SK-N-SH treated with all-trans-retinoic acid at 6 μM for 48 hours (cell line): Measurements from ENCODE around the gene SNRNP48.

Source experiments
- ATAC-seq: fragments of 200-7000 bp; cut with Tn5 transposase; 3 replicates; pipeline ENCODE4 v1.9.1; 2020; ENCODE audit warnings: mild to moderate bottlenecking, moderate library complexity
- ARNTL ChIP-seq: fragments of 450-650 bp; formaldehyde crosslinking; IDR thresholded peaks from 2 replicates; pipeline ENCODE4 v1.5.0; 2020; ENCODE audit warnings: low read depth, mild to moderate bottlenecking, moderate library complexity, borderline replicate concordance
- BACH2 ChIP-seq: fragments of 250-450 bp; sonication (Bioruptor Pico); IDR thresholded peaks from 2 replicates; pipeline ENCODE4 v1.9.0; 2021; ENCODE audit warnings: mild to moderate bottlenecking, borderline replicate concordance
- ESRRG ChIP-seq: fragments of 250-450 bp; sonication (Bioruptor Pico); IDR thresholded peaks from 2 replicates; pipeline ENCODE4 v1.6.1; 2021; ENCODE audit warnings: mild to moderate bottlenecking
- ISL1 ChIP-seq: fragments of 250-450 bp; sonication (Bioruptor Pico); IDR thresholded peaks from 2 replicates; pipeline ENCODE4 v2.1.2; 2022; ENCODE audit warnings: mild to moderate bottlenecking, moderate library complexity
- OSR1 ChIP-seq: fragments of 250-450 bp; sonication (Bioruptor Pico); IDR thresholded peaks from 2 replicates; pipeline ENCODE4 v1.8.0; 2022; ENCODE audit warnings: moderate library complexity, mild to moderate bottlenecking, inconsistent platforms
- POU6F1 ChIP-seq: fragments of 250-450 bp; sonication (Bioruptor Pico); IDR thresholded peaks from 2 replicates; pipeline ENCODE4 v1.8.0; 2021; ENCODE audit warnings: low read depth, mild to moderate bottlenecking, moderate library complexity, borderline replicate concordance
- PPARA ChIP-seq: fragments of 250-450 bp; sonication (Bioruptor Pico); IDR thresholded peaks from 2 replicates; pipeline ENCODE4 v1.5.0; 2020; ENCODE audit warnings: mild to moderate bottlenecking, borderline replicate concordance
- SNAI2 ChIP-seq: fragments of 250-450 bp; sonication (Bioruptor Pico); IDR thresholded peaks from 2 replicates; pipeline ENCODE4 v1.5.0; 2020; ENCODE audit warnings: mild to moderate bottlenecking, moderate library complexity
- TCF4 ChIP-seq: fragments of 250-450 bp; sonication (Bioruptor Pico); IDR thresholded peaks from 2 replicates; pipeline ENCODE4 v1.8.0; 2021; ENCODE audit warnings: mild to moderate bottlenecking, moderate library complexity, borderline replicate concordance
- TOX ChIP-seq: fragments of 250-450 bp; sonication (Bioruptor Pico); IDR thresholded peaks from 2 replicates; pipeline ENCODE4 v1.8.0; 2021; ENCODE audit warnings: mild to moderate bottlenecking, moderate library complexity, borderline replicate concordance
- ZC3H10 ChIP-seq: fragments of 250-450 bp; sonication (Bioruptor Pico); IDR thresholded peaks from 2 replicates; pipeline ENCODE4 v1.5.1; 2021; ENCODE audit warnings: mild to moderate bottlenecking, moderate library complexity
- ZFP3 ChIP-seq: fragments of 250-450 bp; sonication (Bioruptor Pico); IDR thresholded peaks from 2 replicates; pipeline ENCODE4 v1.5.0; 2020; ENCODE audit warnings: mild to moderate bottlenecking, moderate library complexity
- ZFP30 ChIP-seq: fragments of 450-650 bp; formaldehyde crosslinking; IDR thresholded peaks from 2 replicates; pipeline ENCODE4 v1.5.0; 2022; ENCODE audit warnings: mild to moderate bottlenecking, moderate library complexity
- ZNF565 ChIP-seq: fragments of 450-650 bp; formaldehyde crosslinking; conservative IDR thresholded peaks from 2 replicates; pipeline ENCODE4 v1.5.0; 2020; ENCODE audit warnings: low read depth, mild to moderate bottlenecking, moderate library complexity
- ZNF70 ChIP-seq: fragments of 450-650 bp; formaldehyde crosslinking; IDR thresholded peaks from 2 replicates; pipeline ENCODE4 v1.5.0; 2020; ENCODE audit warnings: mild to moderate bottlenecking, moderate library complexity
- ZNF8 ChIP-seq: fragments of 450-650 bp; formaldehyde crosslinking; IDR thresholded peaks from 2 replicates; pipeline ENCODE4 v1.5.0; 2020; ENCODE audit warnings: mild to moderate bottlenecking, moderate library complexity
- TF ChIP-seq, protein P1 (sequence below): fragments of 250-450 bp; sonication (Bioruptor Pico); IDR thresholded peaks from 2 replicates; pipeline ENCODE4 v1.8.0; 2020; ENCODE audit warnings: mild to moderate bottlenecking, moderate library complexity, borderline replicate concordance
- TF ChIP-seq, protein P2 (sequence below): fragments of 250-450 bp; sonication (Bioruptor Pico); IDR thresholded peaks from 2 replicates; pipeline ENCODE4 v1.5.0; 2020; ENCODE audit warnings: mild to moderate bottlenecking, moderate library complexity
- TF ChIP-seq, protein P3 (sequence below): fragments of 250-450 bp; sonication (Bioruptor Pico); IDR thresholded peaks from 2 replicates; pipeline ENCODE4 v1.5.1; 2021; ENCODE audit warnings: mild to moderate bottlenecking, moderate library complexity
- TF ChIP-seq, protein P4 (sequence below): fragments of 250-450 bp; sonication (Bioruptor Pico); IDR thresholded peaks from 2 replicates; pipeline ENCODE4 v1.5.1; 2020; ENCODE audit warnings: low read depth, mild to moderate bottlenecking, moderate library complexity

The SNRNP48 gene

DNA sequence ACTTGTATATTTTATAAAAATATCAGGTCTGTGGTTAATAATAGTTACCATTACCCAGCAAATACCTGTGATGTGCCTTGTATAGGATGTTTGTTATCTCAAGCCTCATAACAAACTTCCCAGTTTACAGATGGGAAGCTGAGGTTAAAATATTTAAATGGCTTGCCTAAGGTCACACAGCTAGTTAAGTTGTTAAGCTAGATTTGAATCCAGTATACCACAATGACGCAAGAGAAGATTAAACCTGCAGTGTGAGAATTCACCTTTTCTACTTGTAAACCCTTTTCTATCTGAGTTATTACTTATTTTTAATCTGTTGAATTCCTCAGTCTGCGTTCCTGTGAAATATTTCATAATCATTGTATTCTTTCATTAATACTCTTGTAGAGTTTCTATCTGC is 43.6 kb upstream of the SNRNP48 start:
- ATAC-seq, result no peak
- TF ChIP-seq, protein P1, sequence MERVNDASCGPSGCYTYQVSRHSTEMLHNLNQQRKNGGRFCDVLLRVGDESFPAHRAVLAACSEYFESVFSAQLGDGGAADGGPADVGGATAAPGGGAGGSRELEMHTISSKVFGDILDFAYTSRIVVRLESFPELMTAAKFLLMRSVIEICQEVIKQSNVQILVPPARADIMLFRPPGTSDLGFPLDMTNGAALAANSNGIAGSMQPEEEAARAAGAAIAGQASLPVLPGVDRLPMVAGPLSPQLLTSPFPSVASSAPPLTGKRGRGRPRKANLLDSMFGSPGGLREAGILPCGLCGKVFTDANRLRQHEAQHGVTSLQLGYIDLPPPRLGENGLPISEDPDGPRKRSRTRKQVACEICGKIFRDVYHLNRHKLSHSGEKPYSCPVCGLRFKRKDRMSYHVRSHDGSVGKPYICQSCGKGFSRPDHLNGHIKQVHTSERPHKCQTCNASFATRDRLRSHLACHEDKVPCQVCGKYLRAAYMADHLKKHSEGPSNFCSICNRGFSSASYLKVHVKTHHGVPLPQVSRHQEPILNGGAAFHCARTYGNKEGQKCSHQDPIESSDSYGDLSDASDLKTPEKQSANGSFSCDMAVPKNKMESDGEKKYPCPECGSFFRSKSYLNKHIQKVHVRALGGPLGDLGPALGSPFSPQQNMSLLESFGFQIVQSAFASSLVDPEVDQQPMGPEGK (CRISPR knock-in tag), result no peak
- no peak for TF ChIP-seq ESRRG (CRISPR knock-in tag)
- TF ChIP-seq ZNF565, result no peak
- TF ChIP-seq, protein P2, sequence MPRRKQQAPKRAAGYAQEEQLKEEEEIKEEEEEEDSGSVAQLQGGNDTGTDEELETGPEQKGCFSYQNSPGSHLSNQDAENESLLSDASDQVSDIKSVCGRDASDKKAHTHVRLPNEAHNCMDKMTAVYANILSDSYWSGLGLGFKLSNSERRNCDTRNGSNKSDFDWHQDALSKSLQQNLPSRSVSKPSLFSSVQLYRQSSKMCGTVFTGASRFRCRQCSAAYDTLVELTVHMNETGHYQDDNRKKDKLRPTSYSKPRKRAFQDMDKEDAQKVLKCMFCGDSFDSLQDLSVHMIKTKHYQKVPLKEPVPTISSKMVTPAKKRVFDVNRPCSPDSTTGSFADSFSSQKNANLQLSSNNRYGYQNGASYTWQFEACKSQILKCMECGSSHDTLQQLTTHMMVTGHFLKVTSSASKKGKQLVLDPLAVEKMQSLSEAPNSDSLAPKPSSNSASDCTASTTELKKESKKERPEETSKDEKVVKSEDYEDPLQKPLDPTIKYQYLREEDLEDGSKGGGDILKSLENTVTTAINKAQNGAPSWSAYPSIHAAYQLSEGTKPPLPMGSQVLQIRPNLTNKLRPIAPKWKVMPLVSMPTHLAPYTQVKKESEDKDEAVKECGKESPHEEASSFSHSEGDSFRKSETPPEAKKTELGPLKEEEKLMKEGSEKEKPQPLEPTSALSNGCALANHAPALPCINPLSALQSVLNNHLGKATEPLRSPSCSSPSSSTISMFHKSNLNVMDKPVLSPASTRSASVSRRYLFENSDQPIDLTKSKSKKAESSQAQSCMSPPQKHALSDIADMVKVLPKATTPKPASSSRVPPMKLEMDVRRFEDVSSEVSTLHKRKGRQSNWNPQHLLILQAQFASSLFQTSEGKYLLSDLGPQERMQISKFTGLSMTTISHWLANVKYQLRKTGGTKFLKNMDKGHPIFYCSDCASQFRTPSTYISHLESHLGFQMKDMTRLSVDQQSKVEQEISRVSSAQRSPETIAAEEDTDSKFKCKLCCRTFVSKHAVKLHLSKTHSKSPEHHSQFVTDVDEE (CRISPR knock-in tag), result no peak
- no peak for TF ChIP-seq ZFP30
- TF ChIP-seq, protein P3, sequence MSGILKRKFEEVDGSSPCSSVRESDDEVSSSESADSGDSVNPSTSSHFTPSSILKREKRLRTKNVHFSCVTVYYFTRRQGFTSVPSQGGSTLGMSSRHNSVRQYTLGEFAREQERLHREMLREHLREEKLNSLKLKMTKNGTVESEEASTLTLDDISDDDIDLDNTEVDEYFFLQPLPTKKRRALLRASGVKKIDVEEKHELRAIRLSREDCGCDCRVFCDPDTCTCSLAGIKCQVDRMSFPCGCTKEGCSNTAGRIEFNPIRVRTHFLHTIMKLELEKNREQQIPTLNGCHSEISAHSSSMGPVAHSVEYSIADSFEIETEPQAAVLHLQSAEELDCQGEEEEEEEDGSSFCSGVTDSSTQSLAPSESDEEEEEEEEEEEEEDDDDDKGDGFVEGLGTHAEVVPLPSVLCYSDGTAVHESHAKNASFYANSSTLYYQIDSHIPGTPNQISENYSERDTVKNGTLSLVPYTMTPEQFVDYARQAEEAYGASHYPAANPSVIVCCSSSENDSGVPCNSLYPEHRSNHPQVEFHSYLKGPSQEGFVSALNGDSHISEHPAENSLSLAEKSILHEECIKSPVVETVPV (CRISPR knock-in tag), result no peak
- TF ChIP-seq, all 23 proteins: peak for 0

DNA sequence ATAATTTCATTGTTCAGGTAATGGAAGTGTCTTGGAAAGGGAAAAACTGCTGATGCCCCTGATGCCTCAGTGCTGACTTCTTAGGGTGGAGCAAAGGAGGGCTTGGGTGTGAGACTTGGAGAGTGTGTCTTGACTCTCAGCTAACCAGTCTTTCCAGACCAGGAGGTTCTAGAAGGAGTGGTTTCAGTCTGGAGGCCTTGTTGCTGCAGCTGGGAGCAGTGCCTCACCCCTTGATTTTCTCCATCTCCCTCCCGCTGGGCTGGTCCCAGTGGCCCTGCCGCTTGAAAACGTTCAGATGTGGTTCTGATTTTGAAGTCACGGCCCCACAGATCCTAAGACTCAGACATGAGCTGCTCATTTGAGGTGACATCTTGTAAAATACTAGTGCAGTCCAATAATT is 43.1 kb upstream of the SNRNP48 start:
- TF ChIP-seq SNAI2 (CRISPR knock-in tag), result no peak
- TF ChIP-seq ESRRG (CRISPR knock-in tag), result no peak
- TF ChIP-seq ZNF8 (CRISPR knock-in tag), result no peak
- no peak for TF ChIP-seq TOX (CRISPR knock-in tag)
- TF ChIP-seq ARNTL (CRISPR knock-in tag), result no peak
- no peak for TF ChIP-seq BACH2 (CRISPR knock-in tag)
- no peak for TF ChIP-seq ZFP3
- no peak for TF ChIP-seq ISL1 (CRISPR knock-in tag)
- TF ChIP-seq ZNF565, result no peak
- no peak for TF ChIP-seq POU6F1 (CRISPR knock-in tag)
- no peak for TF ChIP-seq ZFP30
- TF ChIP-seq, protein P4, sequence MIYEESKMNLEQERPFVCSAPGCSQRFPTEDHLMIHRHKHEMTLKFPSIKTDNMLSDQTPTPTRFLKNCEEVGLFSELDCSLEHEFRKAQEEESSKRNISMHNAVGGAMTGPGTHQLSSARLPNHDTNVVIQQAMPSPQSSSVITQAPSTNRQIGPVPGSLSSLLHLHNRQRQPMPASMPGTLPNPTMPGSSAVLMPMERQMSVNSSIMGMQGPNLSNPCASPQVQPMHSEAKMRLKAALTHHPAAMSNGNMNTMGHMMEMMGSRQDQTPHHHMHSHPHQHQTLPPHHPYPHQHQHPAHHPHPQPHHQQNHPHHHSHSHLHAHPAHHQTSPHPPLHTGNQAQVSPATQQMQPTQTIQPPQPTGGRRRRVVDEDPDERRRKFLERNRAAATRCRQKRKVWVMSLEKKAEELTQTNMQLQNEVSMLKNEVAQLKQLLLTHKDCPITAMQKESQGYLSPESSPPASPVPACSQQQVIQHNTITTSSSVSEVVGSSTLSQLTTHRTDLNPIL (CRISPR knock-in tag), result no peak
- TF ChIP-seq PPARA (CRISPR knock-in tag), result no peak
- no peak for TF ChIP-seq TCF4 (CRISPR knock-in tag)
- TF ChIP-seq, protein P1 (CRISPR knock-in tag), result no peak
- no peak for TF ChIP-seq ZNF70 (CRISPR knock-in tag)
- TF ChIP-seq, protein P3 (CRISPR knock-in tag), result no peak
- TF ChIP-seq, protein P2 (CRISPR knock-in tag), result no peak
- TF ChIP-seq OSR1 (CRISPR knock-in tag), result no peak
- TF ChIP-seq ZC3H10 (CRISPR knock-in tag), result no peak
- no peak for ATAC-seq
